ENCODE results near the gene PIK3CA. TPM values are rescaled to one million over a fixed set of nuclear protein-coding genes. Genes with fewer than 3 reads are reported as not detected.

PIK3CA gene
- total and polyA plus RNA-seq, 2 experiments from 2014 or later = 8.3 to 22.5 TPM

DNA sequence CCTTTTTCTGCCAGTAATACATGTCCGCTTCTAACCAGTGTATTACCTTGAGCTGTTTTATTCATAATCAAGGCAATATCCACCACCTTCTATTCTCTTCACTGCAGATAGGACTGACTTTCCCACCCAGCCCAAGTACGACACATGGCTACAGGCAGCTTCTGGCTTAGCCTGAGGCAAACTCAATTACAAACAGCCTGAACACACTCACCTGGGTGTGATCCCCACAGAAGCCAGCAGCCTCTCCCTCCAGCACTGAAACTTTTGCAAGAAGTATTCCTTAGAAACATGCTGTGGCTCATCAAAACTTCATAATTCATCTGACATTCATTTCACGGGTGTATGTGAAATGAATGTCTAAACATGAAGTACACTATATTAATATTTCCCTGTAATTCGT lies 116.3 kb downstream of the PIK3CA start:
- Histone ChIP-seq H3K4me3 (no peak overlapping the region), H2AFZ (no peak overlapping the region), H4K20me1 (ENCODE audit: insufficient read depth) (no peaks in the 10 kb centered on the region), H3K4me2 (ENCODE audit: unreplicated experiment) (no peak overlapping the region), H3K79me2 (ENCODE audit: insufficient read depth) (no peaks in the 10 kb centered on the region), H3K27ac (no peak overlapping the region), H3K4me1 (ENCODE audit: insufficient read depth) (no peaks in the 10 kb centered on the region), H3K9me2 (ENCODE audit: insufficient read depth) (no peaks in the 10 kb centered on the region), H3K27me3 (replicated peaks; ENCODE audit: insufficient read depth) (peaks cover 16% of the 10 kb centered on the region), H3K36me3 (ENCODE audit: low read depth) (no peaks in the 10 kb centered on the region), H3K9me3 (ENCODE audit: low read depth) (no peaks in the 10 kb centered on the region), H3K9ac (no peak overlapping the region), H3F3A (ENCODE audit: insufficient read depth) (no peaks in the 10 kb centered on the region)
- TF ChIP-seq EZH2 (IDR thresholded peaks at IDR 0.05; ENCODE audit: insufficient read depth, poor library complexity, severe bottlenecking) (no peak), EZH2phosphoT487 (IDR thresholded peaks at IDR 0.05; ENCODE audit: insufficient read depth, low read depth) (no peak)
- WGBS, 2 experiments (ENCODE audit: low coverage in 1 of 2, low lambda C conversion rate in 2 of 2, missing lambda C conversion rate in 2 of 2) = 27 to 31% methylated on average over 4 of the region's 4 CpGs
- DNase-seq = no peak
- in situ Hi-C loops (cut with MboI) = no loop called here

DNA sequence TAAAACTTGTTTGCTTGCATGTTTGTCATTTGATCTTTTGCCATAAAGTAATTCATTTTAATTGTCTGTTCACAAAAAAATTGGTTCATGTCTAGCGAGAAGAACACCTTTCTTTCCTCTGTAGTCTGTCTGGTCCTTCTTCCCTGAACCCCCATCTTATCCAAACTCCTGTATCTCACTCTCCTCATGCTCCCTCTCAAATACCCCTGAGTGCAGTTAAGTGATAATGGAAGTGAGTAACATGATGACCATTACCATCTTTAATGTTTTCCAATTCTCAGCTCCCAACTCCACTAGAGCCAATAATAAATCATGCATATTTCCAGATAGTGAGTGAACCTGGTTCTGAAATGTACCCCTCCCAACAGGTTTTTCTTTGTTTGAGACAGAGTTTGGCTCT lies 116.9 kb downstream of the PIK3CA start:
- no peaks in the 10 kb centered on the region for H3K36me3 ChIP-seq (ENCODE audit: low read depth)
- H3K9me2 ChIP-seq (ENCODE audit: insufficient read depth) = no peaks in the 10 kb centered on the region
- no peaks in the 10 kb centered on the region for H3K9me3 ChIP-seq (ENCODE audit: low read depth)
- no peak for DNase-seq
- no peak overlapping the region for H3K4me3 ChIP-seq
- H2AFZ ChIP-seq = no peak overlapping the region
- H3K9ac ChIP-seq = no peak overlapping the region
- H3K4me1 ChIP-seq (ENCODE audit: insufficient read depth) = no peaks in the 10 kb centered on the region
- peaks cover 16% of the 10 kb centered on the region for H3K27me3 ChIP-seq (replicated peaks; ENCODE audit: insufficient read depth)
- no peaks in the 10 kb centered on the region for H3K79me2 ChIP-seq (ENCODE audit: insufficient read depth)
- H3K27ac ChIP-seq = no peak overlapping the region
- in situ Hi-C loops (cut with MboI) = no loop called here
- H3F3A ChIP-seq (ENCODE audit: insufficient read depth) = no peaks in the 10 kb centered on the region
- H3K4me2 ChIP-seq (ENCODE audit: unreplicated experiment) = no peak overlapping the region
- 50 to 65% methylated on average over 1 of the region's 1 CpG for WGBS, 2 experiments (ENCODE audit: low coverage in 1 of 2, low lambda C conversion rate in 2 of 2, missing lambda C conversion rate in 2 of 2)
- TF ChIP-seq EZH2phosphoT487 (IDR thresholded peaks at IDR 0.05; ENCODE audit: insufficient read depth, low read depth) (no peak), EZH2 (IDR thresholded peaks at IDR 0.05; ENCODE audit: insufficient read depth, poor library complexity, severe bottlenecking) (no peak)
- no peaks in the 10 kb centered on the region for H4K20me1 ChIP-seq (ENCODE audit: insufficient read depth)

DNA sequence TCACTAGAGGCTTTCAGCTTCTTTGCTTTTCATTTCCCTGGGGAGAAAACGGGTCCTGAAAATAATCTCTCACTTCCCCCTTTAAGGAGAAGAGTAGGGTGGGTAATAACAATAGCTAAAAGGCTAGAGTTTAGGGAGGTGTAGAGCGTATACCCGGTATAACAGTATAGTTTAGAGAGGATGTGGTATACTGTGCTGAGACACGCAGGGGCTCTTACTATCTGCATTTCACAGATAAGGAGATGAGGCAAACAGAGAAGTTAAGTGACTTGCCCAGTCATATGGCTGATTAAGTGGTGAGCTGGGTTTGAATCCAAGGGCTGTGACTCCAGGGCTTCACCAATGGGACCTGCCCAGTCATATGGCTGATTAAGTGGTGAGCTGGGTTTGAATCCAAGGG lies 117.7 kb downstream of the PIK3CA start:
- in situ Hi-C loops (cut with MboI) = no loop called here

DNA sequence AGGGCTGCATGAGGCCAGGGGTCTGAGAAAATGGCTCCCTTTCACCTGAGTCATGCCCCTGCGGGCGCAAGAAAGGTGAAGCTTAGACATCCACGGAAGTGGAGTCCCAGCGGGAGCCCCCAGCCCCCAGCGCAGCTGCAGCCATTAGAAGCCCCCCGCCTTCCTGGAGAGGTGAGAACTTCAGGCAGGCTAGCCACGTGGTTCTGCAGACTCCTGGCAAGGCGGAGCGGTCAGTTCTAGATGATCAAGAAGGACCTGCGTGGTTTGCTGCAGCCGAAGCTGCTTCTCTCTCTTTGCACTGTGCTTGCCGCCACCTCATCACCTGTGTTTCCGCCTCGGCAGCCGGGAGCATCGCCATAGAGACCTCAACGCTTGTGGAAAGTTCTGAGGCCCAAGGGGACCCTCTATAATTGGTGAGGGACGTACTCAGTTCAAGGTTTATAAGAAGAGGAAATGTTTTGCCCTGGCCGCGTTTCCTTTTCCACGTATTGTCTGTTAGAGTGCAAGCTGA lies 118.6 kb downstream of the PIK3CA start:
- TF ChIP-seq EZH2 (IDR thresholded peaks at IDR 0.05; ENCODE audit: insufficient read depth, poor library complexity, severe bottlenecking) (no peak), EZH2phosphoT487 (IDR thresholded peaks at IDR 0.05; ENCODE audit: insufficient read depth, low read depth) (no peak)
- Histone ChIP-seq H3K36me3 (ENCODE audit: low read depth) (no peaks in the 10 kb centered on the region), H3K9me2 (ENCODE audit: insufficient read depth) (no peaks in the 10 kb centered on the region), H2AFZ (no peak overlapping the region), H3K9me3 (ENCODE audit: low read depth) (no peaks in the 10 kb centered on the region), H3K9ac (no peak overlapping the region), H3K4me3 (no peak overlapping the region), H4K20me1 (ENCODE audit: insufficient read depth) (no peaks in the 10 kb centered on the region), H3K79me2 (ENCODE audit: insufficient read depth) (no peaks in the 10 kb centered on the region), H3K27ac (no peak overlapping the region), H3K27me3 (replicated peaks; ENCODE audit: insufficient read depth) (peaks cover 16% of the 10 kb centered on the region), H3F3A (ENCODE audit: insufficient read depth) (no peaks in the 10 kb centered on the region), H3K4me2 (ENCODE audit: unreplicated experiment) (no peak overlapping the region), H3K4me1 (ENCODE audit: insufficient read depth) (no peaks in the 10 kb centered on the region)
- 47 to 49% methylated on average over 21 of the region's 21 CpGs for WGBS, 2 experiments (ENCODE audit: low coverage in 1 of 2, low lambda C conversion rate in 2 of 2, missing lambda C conversion rate in 2 of 2)
- in situ Hi-C loops (cut with MboI) = no loop called here
- DNase-seq = no peak

More for the DNA sequence above, 117.7 kb downstream of the PIK3CA start:
- Histone ChIP-seq H3K9me3 (ENCODE audit: low read depth) (no peaks in the 10 kb centered on the region), H3K36me3 (ENCODE audit: low read depth) (no peaks in the 10 kb centered on the region), H3F3A (ENCODE audit: insufficient read depth) (no peaks in the 10 kb centered on the region), H3K79me2 (ENCODE audit: insufficient read depth) (no peaks in the 10 kb centered on the region), H3K27ac (no peak overlapping the region), H3K4me3 (no peak overlapping the region), H4K20me1 (ENCODE audit: insufficient read depth) (no peaks in the 10 kb centered on the region), H2AFZ (no peak overlapping the region), H3K9me2 (ENCODE audit: insufficient read depth) (no peaks in the 10 kb centered on the region), H3K4me2 (ENCODE audit: unreplicated experiment) (no peak overlapping the region), H3K9ac (no peak overlapping the region), H3K27me3 (replicated peaks; ENCODE audit: insufficient read depth) (peaks cover 16% of the 10 kb centered on the region), H3K4me1 (ENCODE audit: insufficient read depth) (no peaks in the 10 kb centered on the region)
- TF ChIP-seq EZH2 (IDR thresholded peaks at IDR 0.05; ENCODE audit: insufficient read depth, poor library complexity, severe bottlenecking) = no peak
- no peak for DNase-seq
- 75% methylated on average over 4 of the region's 4 CpGs for WGBS, 2 experiments (ENCODE audit: low coverage in 1 of 2, low lambda C conversion rate in 2 of 2, missing lambda C conversion rate in 2 of 2)

Data from GM23248 (cell line).